GM12878 (cell line): ENCODE data around the gene ACSM6.

Experiments
- CHD1 ChIP-seq: IDR thresholded peaks from 2 replicates; pipeline ENCODE4 v1.6.1; 2012; ENCODE audit warnings: low read depth, low read length, improper control_type of control experiment
- CTCF ChIP-seq, 3 experiments: IDR thresholded peaks in 2 of 3; conservative IDR thresholded peaks in 1 of 3; 2 replicates each; pipeline ENCODE4 v1.5.1; 2011; ENCODE audit warnings: low read depth in 3 of 3, low read length in 3 of 3, mild to moderate bottlenecking in 3 of 3, control low read depth in 2 of 3, moderate library complexity in 2 of 3, inconsistent platforms in 1 of 3, mixed read lengths in 1 of 3; ENCODE audit not compliant: control insufficient read depth in 2 of 3, insufficient read depth in 1 of 3; ENCODE audit errors: extremely low read depth in 1 of 3
- EP300 ChIP-seq, 2 experiments: fragments of 150-350 bp in 1 of 2; IDR thresholded peaks; 2 replicates each; pipeline ENCODE4 v1.6.1; 2011 to 2012; ENCODE audit warnings: low read depth in 2 of 2, low read length in 2 of 2, borderline replicate concordance in 1 of 2, improper control_type of control experiment in 1 of 2, inconsistent platforms in 1 of 2; ENCODE audit not compliant: control insufficient read depth in 1 of 2
- ETV6 ChIP-seq, 2 experiments: fragments of 450-650 bp in 1 of 2; IDR thresholded peaks in 1 of 2; conservative IDR thresholded peaks in 1 of 2; 2 replicates each; pipeline ENCODE4 v1.6.1; 2014; ENCODE audit warnings: antibody characterized with exemption in 1 of 2, borderline replicate concordance in 1 of 2, low read depth in 1 of 2, mild to moderate bottlenecking in 1 of 2, moderate library complexity in 1 of 2
- FOS ChIP-seq: IDR thresholded peaks from 3 replicates; pipeline ENCODE4 v1.6.1; 2011; ENCODE audit warnings: borderline replicate concordance; ENCODE audit not compliant: insufficient read length; ENCODE audit errors: extremely low read depth
- HDAC2 ChIP-seq: fragments of 200-600 bp; sonication (generic); IDR thresholded peaks from 2 replicates; pipeline ENCODE4 v1.6.1; 2017
- HDGF ChIP-seq: fragments of 450-650 bp; IDR thresholded peaks from 2 replicates; pipeline ENCODE4 v1.6.1; 2016; ENCODE audit warnings: antibody characterized with exemption
- JUND ChIP-seq: IDR thresholded peaks from 2 replicates; pipeline ENCODE4 v1.6.1; 2012; ENCODE audit warnings: low read depth, mild to moderate bottlenecking, low read length, improper control_type of control experiment, moderate library complexity
- MEF2A ChIP-seq: IDR thresholded peaks from 2 replicates; pipeline ENCODE4 v1.6.1; 2011; ENCODE audit warnings: low read depth, mild to moderate bottlenecking, low read length, moderate library complexity; ENCODE audit not compliant: insufficient read depth
- PAX8 ChIP-seq: fragments of 450-650 bp; IDR thresholded peaks from 2 replicates; pipeline ENCODE4 v1.6.1; 2017; ENCODE audit warnings: mild to moderate bottlenecking, moderate library complexity
- SREBF2 ChIP-seq: IDR thresholded peaks from 2 replicates; pipeline ENCODE4 v1.6.1; 2012; ENCODE audit warnings: mild to moderate bottlenecking, low read length
- TAF1 ChIP-seq: IDR thresholded peaks from 2 replicates; pipeline ENCODE4 v1.6.1; 2011; ENCODE audit warnings: mild to moderate bottlenecking, low read depth, low read length, borderline replicate concordance
- TF ChIP-seq, protein P1 (sequence below): IDR thresholded peaks from 2 replicates; pipeline ENCODE4 v1.6.1; 2011; ENCODE audit warnings: mild to moderate bottlenecking, low read depth, low read length, moderate library complexity; ENCODE audit not compliant: insufficient replicate concordance

- TF ChIP-seq CHD1 (no peak), TAF1 (no peak), CTCF (IDR thresholded peaks at IDR 0.05 in 2 of 3, conservative IDR thresholded peaks at IDR 0.05 in 1 of 3; ENCODE audit: control insufficient read depth in 2 of 3, extremely low read depth in 1 of 3, insufficient read depth in 1 of 3, low read depth in 3 of 3, low read length in 3 of 3) (no peak), HDAC2 (no peak), MEF2A (no peak), ETV6 (conservative IDR thresholded peaks at IDR 0.05 in 1 of 2, IDR thresholded peaks at IDR 0.05 in 1 of 2; ENCODE audit: borderline replicate concordance in 1 of 2, low read depth in 1 of 2) (no peak), SREBF2 (no peak), PAX8 (no peak), EP300 (IDR thresholded peaks at IDR 0.05; ENCODE audit: borderline replicate concordance in 1 of 2, control insufficient read depth in 1 of 2, low read depth in 2 of 2, low read length in 2 of 2) (no peak), HDGF (no peak), JUND (no peak), FOS (no peak)
- TF ChIP-seq, protein P1, sequence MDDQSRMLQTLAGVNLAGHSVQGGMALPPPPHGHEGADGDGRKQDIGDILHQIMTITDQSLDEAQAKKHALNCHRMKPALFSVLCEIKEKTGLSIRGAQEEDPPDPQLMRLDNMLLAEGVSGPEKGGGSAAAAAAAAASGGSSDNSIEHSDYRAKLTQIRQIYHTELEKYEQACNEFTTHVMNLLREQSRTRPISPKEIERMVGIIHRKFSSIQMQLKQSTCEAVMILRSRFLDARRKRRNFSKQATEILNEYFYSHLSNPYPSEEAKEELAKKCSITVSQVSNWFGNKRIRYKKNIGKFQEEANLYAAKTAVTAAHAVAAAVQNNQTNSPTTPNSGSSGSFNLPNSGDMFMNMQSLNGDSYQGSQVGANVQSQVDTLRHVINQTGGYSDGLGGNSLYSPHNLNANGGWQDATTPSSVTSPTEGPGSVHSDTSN: no peak
Observed at GRCh38 chr10:95256268-95256667, 62.2 kb downstream of the ACSM6 start.
